C4-2B (cell line): ENCODE measurements around the gene COPG2.
"Not testable (repeated sequence)": the region's sequence is repeated elsewhere in the genome, so short reads cannot be mapped to it uniquely, and the experiment has no call there.

Experiments used
- H3K27ac ChIP-seq: fragments of 450-650 bp; 2 replicates; pipeline ENCODE4 v1.5.1; 2017
- CTCF ChIP-seq: fragments of 450-650 bp; conservative IDR thresholded peaks from 2 replicates; pipeline ENCODE4 v1.5.1; 2017; ENCODE audit warnings: mild to moderate bottlenecking
- ZFX ChIP-seq: fragments of 450-650 bp; IDR thresholded peaks from 2 replicates; pipeline ENCODE4 v1.6.1; 2017

COPG2 gene

GRCh38 chr7:130524628-130525027 lies 143.9 kb downstream of the COPG2 start:
- H3K27ac ChIP-seq = no peak overlapping the region
- TF ChIP-seq ZFX = no peak
- no peak for TF ChIP-seq CTCF

DNA sequence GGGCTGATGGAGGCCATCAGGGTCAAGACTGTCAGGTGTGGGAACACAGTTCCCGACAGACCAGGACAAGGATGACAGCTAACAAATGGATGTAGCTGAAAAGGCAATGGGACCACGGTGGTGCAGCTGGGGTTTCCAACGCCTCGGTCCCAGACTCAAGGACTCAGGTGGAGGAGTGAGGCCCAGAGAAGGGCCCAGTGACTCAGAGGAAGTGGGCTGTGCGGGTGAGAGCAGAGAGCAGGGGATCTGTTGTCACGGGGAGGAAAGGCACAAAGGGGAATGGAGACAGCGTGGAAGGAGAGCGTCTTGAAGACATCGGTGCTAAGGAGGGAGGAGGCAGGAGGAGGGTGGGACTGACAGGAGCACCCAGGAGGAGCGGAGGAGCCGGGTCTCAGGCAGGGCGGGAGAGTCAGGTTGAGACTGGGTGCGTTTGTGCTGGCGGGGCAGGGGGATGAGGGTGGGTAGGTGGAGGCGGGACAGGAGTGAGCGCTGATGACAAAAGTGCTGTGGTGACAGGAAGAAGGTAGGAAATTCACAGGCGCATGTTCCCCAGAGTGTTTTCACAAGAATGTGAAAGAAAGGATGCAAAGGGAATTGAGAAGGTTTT lies 144.9 kb downstream of the COPG2 start:
- not testable (repeated sequence) for H3K27ac ChIP-seq

DNA sequence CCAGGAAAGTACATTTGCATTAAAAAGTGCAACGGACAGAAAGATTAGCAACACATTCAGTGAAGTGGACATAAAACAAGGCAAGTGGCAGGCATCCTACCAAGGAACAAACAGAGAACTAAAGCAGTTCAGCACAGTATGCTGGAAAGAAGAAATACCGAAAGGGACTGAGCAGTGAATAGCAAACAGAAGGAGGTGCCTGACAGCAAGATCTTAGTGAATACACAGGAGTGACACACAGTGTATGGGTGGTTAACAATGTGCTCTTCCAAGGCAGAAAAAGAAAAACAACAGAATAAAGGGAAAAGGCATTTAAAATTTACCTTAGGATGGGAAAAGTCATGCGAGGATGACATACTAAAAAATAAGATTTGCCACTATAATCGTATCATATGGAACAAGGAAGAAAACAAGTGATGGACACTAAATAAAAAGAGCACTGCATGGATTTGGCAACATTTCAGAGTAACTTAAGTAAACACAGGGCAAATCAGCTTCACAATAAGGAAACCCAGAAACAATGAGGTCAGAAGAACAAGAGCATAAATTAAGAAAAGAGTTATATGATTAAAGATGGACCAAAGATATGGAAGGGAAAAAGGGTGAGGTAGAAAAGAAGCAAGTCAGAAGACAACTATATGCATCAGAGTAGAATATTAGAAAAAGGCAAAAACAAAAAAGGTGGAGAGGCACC lies 147.1 kb downstream of the COPG2 start:
- TF ChIP-seq ZFX (no peak), CTCF (no peak)
- H3K27ac ChIP-seq = no peak overlapping the region

DNA sequence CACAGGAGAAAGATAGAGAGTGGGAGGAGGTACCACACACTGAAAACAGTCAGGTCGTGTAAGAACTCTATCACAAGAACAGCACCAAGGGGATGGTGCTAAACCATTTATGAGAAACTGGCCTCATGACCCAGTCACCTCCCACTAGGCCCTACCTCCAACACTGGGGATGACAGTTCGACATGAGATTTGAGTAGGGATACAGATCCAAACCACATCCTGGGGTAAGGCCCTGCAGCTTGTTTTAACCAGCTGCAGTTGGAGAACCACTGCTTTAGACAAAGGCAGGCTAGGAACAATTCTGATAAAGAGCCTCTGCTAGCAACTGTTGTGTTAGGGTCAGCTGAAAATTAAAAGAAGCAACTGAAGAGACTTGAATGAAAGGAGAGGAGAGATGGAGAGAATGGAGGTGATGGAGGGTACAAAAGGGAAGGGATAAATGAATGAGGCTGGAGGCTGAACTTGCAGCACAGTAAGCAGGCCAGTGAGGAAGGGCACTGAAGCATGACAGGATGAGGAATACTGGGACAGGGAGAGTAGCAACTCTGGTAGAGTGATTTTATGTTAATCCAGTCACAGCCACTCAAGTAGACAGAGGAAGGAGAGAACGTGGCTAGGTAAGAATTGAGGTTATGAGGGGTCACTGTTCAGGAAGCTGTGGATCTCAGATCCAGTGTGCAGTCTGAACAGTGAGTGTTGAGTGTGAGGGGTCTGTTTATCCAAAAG lies 153.1 kb downstream of the COPG2 start:
- TF ChIP-seq CTCF (no peak), ZFX (no peak)
- H3K27ac ChIP-seq = no peak overlapping the region

DNA sequence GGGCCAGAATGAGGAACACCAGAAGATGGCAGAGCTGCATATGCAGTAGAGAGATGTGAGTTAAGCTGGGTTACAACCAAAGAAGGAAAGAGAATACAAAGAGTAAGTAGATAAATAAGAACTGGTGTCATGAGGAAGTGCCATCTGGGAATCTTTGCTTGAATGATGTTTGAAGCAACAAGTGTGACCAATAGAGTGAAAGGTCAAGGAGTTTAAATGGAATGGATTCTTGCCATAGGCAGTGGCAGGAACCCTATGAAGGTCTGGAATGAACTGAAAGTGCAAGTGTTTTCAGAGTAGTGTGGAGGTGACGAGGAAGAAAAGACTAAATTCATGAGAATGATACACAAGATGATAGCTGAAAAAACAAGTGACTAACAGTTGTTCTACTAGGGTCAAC lies 155.1 kb downstream of the COPG2 start:
- no peak for TF ChIP-seq CTCF
- no peak for TF ChIP-seq ZFX

DNA sequence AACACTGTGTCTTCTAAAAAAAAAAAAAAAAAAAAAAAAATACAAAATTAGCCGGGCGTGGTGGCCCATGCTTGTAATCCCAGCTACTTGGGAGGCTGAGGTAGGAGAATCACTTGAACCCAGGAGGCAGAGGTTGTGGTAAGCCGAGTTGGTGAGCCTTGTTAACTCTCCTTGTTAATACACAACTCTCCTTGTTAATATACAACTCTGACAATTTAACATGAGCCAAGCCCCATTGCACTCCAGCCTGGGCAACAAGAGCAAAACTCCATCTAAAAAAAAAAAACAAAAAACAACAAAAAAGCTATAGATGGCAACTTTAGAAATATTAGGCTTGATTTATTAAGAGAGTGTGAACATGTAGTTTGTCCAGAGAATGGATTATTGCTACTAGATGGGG lies 156.5 kb downstream of the COPG2 start:
- H3K27ac ChIP-seq = not testable (repeated sequence)

More for the DNA sequence above, 155.1 kb downstream of the COPG2 start:
- H3K27ac ChIP-seq = no peak overlapping the region

DNA sequence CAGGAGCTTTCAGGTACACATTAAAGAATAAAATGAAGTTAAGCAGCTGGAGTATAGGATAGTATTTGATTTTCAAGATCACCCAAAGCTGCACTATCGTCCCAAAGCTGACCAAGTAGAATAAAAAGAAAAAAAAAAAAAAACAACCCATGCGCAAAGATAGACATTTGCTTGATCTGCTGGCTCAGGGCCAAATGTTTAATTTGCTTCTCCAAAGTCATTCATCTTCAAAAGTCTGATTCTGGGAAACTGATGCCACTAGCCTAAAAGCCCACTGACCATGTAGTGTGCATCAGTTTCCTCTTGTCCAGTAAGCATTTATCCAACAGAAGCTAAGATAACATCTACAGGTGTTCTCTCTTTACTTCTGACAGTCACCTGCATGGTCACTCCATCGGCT lies 162.2 kb downstream of the COPG2 start:
- no peak overlapping the region for H3K27ac ChIP-seq
- no peak for TF ChIP-seq ZFX
- TF ChIP-seq CTCF = no peak

DNA sequence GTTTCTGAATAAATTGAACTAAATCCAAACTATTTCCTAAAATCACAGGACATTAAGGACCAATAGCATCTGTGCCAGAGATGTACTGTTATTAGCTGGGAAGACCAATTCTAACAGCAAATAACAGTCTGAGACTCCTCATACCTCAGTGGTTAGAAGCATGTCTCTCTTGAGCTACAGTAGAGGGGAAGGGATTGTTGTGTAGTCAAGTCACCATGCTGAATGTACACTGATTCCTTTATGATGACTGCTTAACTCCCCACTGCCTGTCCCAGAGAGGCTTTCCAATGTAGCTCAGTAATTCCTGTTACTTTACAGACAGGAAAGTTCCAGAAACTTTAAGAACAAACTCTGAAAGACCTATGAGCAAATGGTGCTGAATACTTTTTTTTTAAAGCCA lies 162.8 kb downstream of the COPG2 start:
- TF ChIP-seq CTCF = no peak
- TF ChIP-seq ZFX = no peak
- no peak overlapping the region for H3K27ac ChIP-seq
